ENCODE measurements around the gene C9orf50.
"Not testable (repeated sequence)": the region's sequence is repeated elsewhere in the genome, so short reads cannot be mapped to it uniquely, and the experiment has no call there.

Gene C9orf50

GRCh38 chr9:129620669-129621295 lies at the start of gene C9orf50:
C9orf50 (minus strand) TSS chr9:129621101; CDS start chr9:129620574, 527 bp downstream.
- no peak for DNase-seq (ENCODE audit: low read depth)

GRCh38 chr9:129669946-129670345 lies 49.0 kb upstream of the C9orf50 start:
- DNase-seq (ENCODE audit: low read depth), result no peak

- no peak for DNase-seq (ENCODE audit: low read depth)
Observed at GRCh38 chr9:129669141-129669718, 48.3 kb upstream of the C9orf50 start.

- DNase-seq (ENCODE audit: low read depth), result no peak
Observed at GRCh38 chr9:129667850-129668249, 46.9 kb upstream of the C9orf50 start.

GRCh38 chr9:129667378-129667777 lies 46.5 kb upstream of the C9orf50 start:
- no peak for DNase-seq (ENCODE audit: low read depth)

GRCh38 chr9:129666575-129666974 lies 45.7 kb upstream of the C9orf50 start:
- DNase-seq (ENCODE audit: low read depth), result no peak

- no peak for DNase-seq (ENCODE audit: low read depth)
Observed at GRCh38 chr9:129665814-129666520, 45.1 kb upstream of the C9orf50 start.

GRCh38 chr9:129665389-129665775 lies 44.5 kb upstream of the C9orf50 start, which contains the start of gene PRRX2:
PRRX2 (plus strand) TSS chr9:129665647; CDS start chr9:129665868, 221 bp downstream.
- DNase-seq (ENCODE audit: low read depth), result no peak

- DNase-seq (ENCODE audit: low read depth), result no peak
Observed at GRCh38 chr9:129664746-129665388, 44.0 kb upstream of the C9orf50 start.

- DNase-seq (ENCODE audit: low read depth), result not testable (repeated sequence)
Observed at GRCh38 chr9:129662239-129662638, 41.3 kb upstream of the C9orf50 start.

GRCh38 chr9:129661029-129661428 lies 40.1 kb upstream of the C9orf50 start:
- DNase-seq (ENCODE audit: low read depth), result no peak

GRCh38 chr9:129656795-129657390 lies 36.0 kb upstream of the C9orf50 start:
- DNase-seq (ENCODE audit: low read depth), result no peak

GRCh38 chr9:129655696-129656095 lies 34.8 kb upstream of the C9orf50 start:
- no peak for DNase-seq (ENCODE audit: low read depth)

- no peak for DNase-seq (ENCODE audit: low read depth)
Observed at GRCh38 chr9:129655154-129655553, 34.3 kb upstream of the C9orf50 start.

- DNase-seq (ENCODE audit: low read depth), result no peak
Observed at GRCh38 chr9:129654554-129655040, 33.7 kb upstream of the C9orf50 start.

GRCh38 chr9:129653823-129654553 lies 33.1 kb upstream of the C9orf50 start:
- DNase-seq (ENCODE audit: low read depth), result no peak

GRCh38 chr9:129650680-129651235 lies 29.9 kb upstream of the C9orf50 start:
- no peak for DNase-seq (ENCODE audit: low read depth)

- DNase-seq (ENCODE audit: low read depth), result no peak
Observed at GRCh38 chr9:129649726-129650679, 29.1 kb upstream of the C9orf50 start.

GRCh38 chr9:129648764-129649115 lies 27.8 kb upstream of the C9orf50 start:
- DNase-seq (ENCODE audit: low read depth), result no peak

All from CMK (cell line).